WTC11 (cell line): ENCODE measurements around the gene PGM2. TPM values are rescaled to one million over a fixed set of nuclear protein-coding genes. Genes with fewer than 3 reads are reported as not detected.

Experiments used
- ATAC-seq: fragments of 200-7000 bp; cut with Tn5 transposase; 2 replicates; pipeline ENCODE4 v1.10.0; 2021; ENCODE audit warnings: mild to moderate bottlenecking, moderate library complexity
- CTCF ChIA-PET: fragments of 300-600 bp; sonication (Branson Sonifier 250); formaldehyde crosslinking; loops from one replicate; lab custom pipeline; 2021; ENCODE audit warnings: antibody characterized with exemption; lab: Charles Lee
- POLR2A ChIA-PET: fragments of 350-600 bp; sonication (Branson Sonifier 250); formaldehyde crosslinking; loops from one replicate; lab custom pipeline; 2021; ENCODE audit warnings: antibody characterized with exemption; lab: Charles Lee
- DNase-seq: peaks from one replicate; pipeline ENCODE4 v3.0.0; 2021; ENCODE audit warnings: low spot score
- H3K27ac Mint-ChIP-seq: 2 replicates; pipeline ENCODE4 v1.8.0; 2021; ENCODE audit warnings: mixed read lengths
- H3K27me3 Mint-ChIP-seq: 2 replicates; pipeline ENCODE4 v1.8.0; 2021; ENCODE audit warnings: low read depth, mild to moderate bottlenecking, moderate library complexity, mixed read lengths
- H3K36me3 Mint-ChIP-seq: 2 replicates; pipeline ENCODE4 v1.8.0; 2021; ENCODE audit warnings: mixed read lengths
- H3K4me1 Mint-ChIP-seq: 2 replicates; pipeline ENCODE4 v1.8.0; 2022; ENCODE audit warnings: mixed read lengths
- H3K4me3 Mint-ChIP-seq: 2 replicates; pipeline ENCODE4 v1.8.0; 2021; ENCODE audit warnings: mild to moderate bottlenecking, moderate library complexity, mixed read lengths
- H3K9me3 Mint-ChIP-seq: 2 replicates; pipeline ENCODE4 v1.8.0; 2021; ENCODE audit warnings: mixed read lengths
- AR ChIP-seq: fragments of 250-450 bp; sonication (Bioruptor Pico); IDR thresholded peaks from 2 replicates; pipeline ENCODE4 v1.9.0; 2021; ENCODE audit warnings: mild to moderate bottlenecking
- ATF2 ChIP-seq: sonication (generic); formaldehyde crosslinking; IDR thresholded peaks from 2 replicates; pipeline ENCODE4 v1.8.1; 2022; ENCODE audit warnings: low read depth, missing genetic modification reagents, borderline replicate concordance
- CREB1 ChIP-seq: sonication (generic); formaldehyde crosslinking; IDR thresholded peaks from 2 replicates; pipeline ENCODE4 v1.8.0; 2023; ENCODE audit warnings: mild to moderate bottlenecking, missing genetic modification reagents
- ELF4 ChIP-seq: sonication (generic); formaldehyde crosslinking; IDR thresholded peaks from 2 replicates; pipeline ENCODE4 v1.8.1; 2022; ENCODE audit warnings: low read depth, mild to moderate bottlenecking, moderate library complexity, missing genetic modification reagents
- GTF2I ChIP-seq: fragments of 250-450 bp; sonication (Bioruptor Pico); conservative IDR thresholded peaks from 2 replicates; pipeline ENCODE4 v1.4.0; 2021; ENCODE audit warnings: mild to moderate bottlenecking
- MAX ChIP-seq: sonication (generic); formaldehyde crosslinking; IDR thresholded peaks from 2 replicates; pipeline ENCODE4 v1.8.0; 2022; ENCODE audit warnings: mild to moderate bottlenecking, missing genetic modification reagents
- MXD4 ChIP-seq: fragments of 250-450 bp; sonication (Bioruptor Pico); IDR thresholded peaks from 2 replicates; pipeline ENCODE4 v1.8.0; 2021; ENCODE audit warnings: mild to moderate bottlenecking, moderate library complexity, borderline replicate concordance
- NFATC4 ChIP-seq: fragments of 250-450 bp; sonication (Bioruptor Pico); IDR thresholded peaks from 2 replicates; pipeline ENCODE4 v1.9.0; 2021; ENCODE audit warnings: mild to moderate bottlenecking
- PRDM15 ChIP-seq: sonication (generic); formaldehyde crosslinking; IDR thresholded peaks from 2 replicates; pipeline ENCODE4 v1.8.0; 2022; ENCODE audit warnings: missing genetic modification reagents
- PREB ChIP-seq: sonication (generic); formaldehyde crosslinking; IDR thresholded peaks from 2 replicates; pipeline ENCODE4 v1.8.1; 2022; ENCODE audit warnings: mild to moderate bottlenecking, missing genetic modification reagents, moderate library complexity, borderline replicate concordance
- RORB ChIP-seq: fragments of 250-450 bp; sonication (Bioruptor Pico); IDR thresholded peaks from 2 replicates; pipeline ENCODE4 v1.9.0; 2021; ENCODE audit warnings: mild to moderate bottlenecking
- ZMAT4 ChIP-seq: fragments of 250-450 bp; sonication (Bioruptor Pico); IDR thresholded peaks from 2 replicates; pipeline ENCODE4 v1.9.0; 2021; ENCODE audit warnings: mild to moderate bottlenecking
- ZSCAN18 ChIP-seq: fragments of 250-450 bp; sonication (Bioruptor Pico); IDR thresholded peaks from 2 replicates; pipeline ENCODE4 v2.1.2; 2022; ENCODE audit warnings: mild to moderate bottlenecking, moderate library complexity
- total RNA-seq: library from RNA; stranded (reverse); gene quantifications from 3 replicates; pipeline ENCODE4 v1.2.3, GENCODE V29; 2021

The PGM2 gene
- total RNA-seq, 1 experiment from 2014 or later, result 31.4 TPM

- TF ChIP-seq PRDM15 (CRISPR knock-in tag) (no peak), RORB (no peak), ATF2 (CRISPR knock-in tag) (no peak), GTF2I (no peak), AR (CRISPR knock-in tag) (no peak), MXD4 (CRISPR knock-in tag) (no peak), PREB (CRISPR knock-in tag) (no peak), CREB1 (CRISPR knock-in tag) (no peak)
These were observed 59.0 kb downstream of the PGM2 start (continued) for GRCh38 chr4:37885496-37885895.

- no peaks in the 10 kb centered on the region for H3K36me3 Mint-ChIP-seq
- no peak overlapping the region for H3K27ac Mint-ChIP-seq
- peak; percentile 35 for DNase-seq
- POLR2A ChIA-PET, result no interaction called here
- peak overlapping the region; percentile 76 for H3K4me3 Mint-ChIP-seq
- TF ChIP-seq NFATC4 (CRISPR knock-in tag) (no peak), PRDM15 (CRISPR knock-in tag) (0 out of 2 replicates have a peak, but pooled peaks have one; percentile 23), CREB1 (CRISPR knock-in tag) (no peak), ZMAT4 (CRISPR knock-in tag) (no peak), ELF4 (CRISPR knock-in tag) (no peak), ZSCAN18 (CRISPR knock-in tag) (no peak), PREB (CRISPR knock-in tag) (no peak), MAX (CRISPR knock-in tag) (0 out of 2 replicates have a peak, but pooled peaks have one; percentile 38)
- peak; percentile 53 for ATAC-seq
- H3K9me3 Mint-ChIP-seq, result no peaks in the 10 kb centered on the region
- H3K4me1 Mint-ChIP-seq, result peaks cover 15% of the 10 kb centered on the region
- peaks cover 59% of the 10 kb centered on the region for H3K27me3 Mint-ChIP-seq
- CTCF ChIA-PET, result interaction anchor here (2.0 kb wide), 1 partner anchor 81 kb away, joined by 5 read pairs; no protein-coding TSS in a partner anchor
These were observed 63.6 kb downstream of the PGM2 start for GRCh38 chr4:37889849-37890800.
